ENCODE results near the gene UPK3BL1.
"Not testable (repeated sequence)": the region's sequence is repeated elsewhere in the genome, so short reads cannot be mapped to it uniquely, and the experiment has no call there.

DNA sequence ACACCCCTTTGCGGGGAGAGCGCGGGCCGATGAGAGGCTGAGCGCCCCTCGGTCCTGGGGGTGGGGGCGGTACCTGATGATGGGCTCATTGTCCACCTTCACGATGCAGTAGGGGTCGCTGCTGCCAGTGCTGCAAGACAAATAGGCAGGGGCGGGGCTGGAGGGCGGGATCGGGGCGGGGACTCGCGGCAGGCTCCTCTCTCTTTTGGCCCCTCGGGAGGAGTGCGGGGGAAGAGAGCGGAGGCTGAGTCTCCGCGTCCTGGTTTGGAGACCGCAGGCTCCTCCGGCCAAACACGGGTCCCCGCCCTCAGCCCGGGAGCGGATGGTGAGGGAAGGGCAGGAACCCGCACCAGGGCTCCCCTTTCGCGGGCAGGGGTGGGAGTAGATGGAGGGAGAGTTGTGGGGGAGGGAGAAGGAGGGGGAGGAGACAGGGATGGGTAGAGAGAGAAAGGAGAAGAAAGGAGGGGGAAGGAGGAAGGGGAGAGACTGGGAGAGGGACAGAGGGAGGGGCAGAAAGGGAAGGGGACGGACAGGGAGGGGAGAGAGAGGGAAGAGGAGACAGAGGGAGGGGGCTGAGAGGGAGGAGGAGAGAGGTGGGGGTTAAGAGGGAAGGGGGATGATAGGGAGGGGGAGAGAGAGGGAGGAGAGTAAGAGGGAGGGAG is 31.4 kb downstream of the UPK3BL1 start:
- not testable (repeated sequence) for TF ChIP-seq CTCF (IDR thresholded peaks at IDR 0.05); NFYB (CRISPR knock-in tag; conservative IDR thresholded peaks at IDR 0.05; ENCODE audit: low read depth); AFF4 (CRISPR knock-in tag; IDR thresholded peaks at IDR 0.05; ENCODE audit: borderline replicate concordance); E2F5 (CRISPR knock-in tag; IDR thresholded peaks at IDR 0.05); ZBTB21 (CRISPR knock-in tag; IDR thresholded peaks at IDR 0.05; ENCODE audit: borderline replicate concordance); ZNF317 (CRISPR knock-in tag; IDR thresholded peaks at IDR 0.05; ENCODE audit: borderline replicate concordance, low read depth); NR2C2 (CRISPR knock-in tag; IDR thresholded peaks at IDR 0.05); ZNF263 (CRISPR knock-in tag; IDR thresholded peaks at IDR 0.05; ENCODE audit: low read depth); ESRRA (CRISPR knock-in tag; IDR thresholded peaks at IDR 0.05; ENCODE audit: borderline replicate concordance); GABPB1 (CRISPR knock-in tag; IDR thresholded peaks at IDR 0.05); FOXP1 (CRISPR knock-in tag; IDR thresholded peaks at IDR 0.05; ENCODE audit: borderline replicate concordance)
